SK-MEL-5 (cell line): Measurements from ENCODE around the gene MED10. TPM values are rescaled to one million over a fixed set of nuclear protein-coding genes. Genes with fewer than 3 reads are reported as not detected.

Source experiments
- DNase-seq: peaks from one replicate; pipeline ENCODE4 v3.0.0-alpha.2; 2016; ENCODE audit warnings: low read depth, low spot score
- in situ Hi-C: cut with HindIII; loops from 2 replicates; pipeline ENCODE4 v1.10.0; 2016; ENCODE audit warnings: low sequenced_read_pairs, high pct_unique_total_duplicates, low pct_unique_long_range_greater_than_20kb
- total RNA-seq: library from RNA; depleted of rRNA; stranded (reverse); fragments of >200 nt; shearing (Covaris generic); gene quantifications from 2 replicates; pipeline ENCODE4 v1.2.3, GENCODE V29; 2014

MED10 gene
- total RNA-seq, 1 experiment from 2014 or later, result 19.7 TPM

DNA sequence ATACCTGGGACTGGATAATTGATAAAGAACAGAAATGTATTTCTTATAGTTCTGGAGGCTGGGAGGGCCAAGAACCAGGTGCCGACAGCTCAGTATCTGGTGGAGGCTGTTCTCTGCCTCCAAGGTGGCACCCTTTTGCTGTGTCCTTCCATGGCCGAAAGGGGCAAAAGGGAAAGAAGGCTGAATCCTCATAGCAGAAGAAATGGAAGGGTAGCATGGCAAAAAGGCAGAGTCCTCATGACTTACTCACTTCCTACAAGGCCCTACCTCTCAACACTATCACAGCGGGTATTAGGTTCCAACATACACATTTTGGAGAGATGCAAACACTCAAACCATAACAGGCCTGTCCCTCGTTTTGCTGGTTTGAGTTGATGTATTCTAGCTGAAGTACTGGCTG, 25.1 kb upstream of the MED10 start:
- no peak for DNase-seq
- in situ Hi-C loops, result no loop called here

DNA sequence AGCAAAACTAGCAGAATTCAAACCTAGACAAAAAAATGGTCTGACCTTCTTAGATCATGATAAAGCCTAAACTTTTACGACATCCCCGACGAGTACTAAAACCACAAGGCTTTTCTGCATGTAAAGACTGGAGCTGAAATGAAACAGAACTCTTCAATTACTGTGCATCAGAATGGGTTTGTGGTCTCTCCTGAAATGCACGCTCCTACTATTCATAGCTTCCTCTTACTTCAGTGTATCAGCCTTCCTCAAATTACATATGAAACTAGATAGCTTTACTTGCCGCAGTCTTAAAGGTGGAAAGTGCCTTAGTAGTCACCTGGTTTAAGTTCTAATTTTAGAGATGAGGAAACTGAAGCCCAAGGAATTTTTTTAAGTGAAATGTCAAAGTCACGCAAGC, 24.6 kb upstream of the MED10 start:
- in situ Hi-C loops, result no loop called here
- DNase-seq, result no peak

DNA sequence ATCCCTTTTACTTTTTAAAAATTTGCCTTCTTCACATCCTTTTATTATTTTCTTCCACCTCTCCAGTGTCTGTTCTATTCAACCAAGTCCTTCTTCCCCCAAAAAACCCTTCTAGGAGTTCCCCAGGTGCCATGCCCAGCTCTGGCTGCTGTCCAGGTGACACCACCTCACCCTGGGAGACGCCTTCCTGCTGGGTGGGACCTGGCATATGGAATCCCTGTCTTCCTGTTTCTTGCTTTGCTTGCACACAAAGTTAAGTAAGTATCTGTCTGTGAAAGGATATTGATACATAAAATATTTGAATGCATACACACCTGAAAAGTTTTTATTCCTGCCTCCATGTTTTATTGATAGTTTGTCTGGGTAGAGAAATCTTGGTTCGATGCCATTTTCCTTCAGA, 23.1 kb upstream of the MED10 start:
- DNase-seq, result no peak
- in situ Hi-C loops, result no loop called here

DNA sequence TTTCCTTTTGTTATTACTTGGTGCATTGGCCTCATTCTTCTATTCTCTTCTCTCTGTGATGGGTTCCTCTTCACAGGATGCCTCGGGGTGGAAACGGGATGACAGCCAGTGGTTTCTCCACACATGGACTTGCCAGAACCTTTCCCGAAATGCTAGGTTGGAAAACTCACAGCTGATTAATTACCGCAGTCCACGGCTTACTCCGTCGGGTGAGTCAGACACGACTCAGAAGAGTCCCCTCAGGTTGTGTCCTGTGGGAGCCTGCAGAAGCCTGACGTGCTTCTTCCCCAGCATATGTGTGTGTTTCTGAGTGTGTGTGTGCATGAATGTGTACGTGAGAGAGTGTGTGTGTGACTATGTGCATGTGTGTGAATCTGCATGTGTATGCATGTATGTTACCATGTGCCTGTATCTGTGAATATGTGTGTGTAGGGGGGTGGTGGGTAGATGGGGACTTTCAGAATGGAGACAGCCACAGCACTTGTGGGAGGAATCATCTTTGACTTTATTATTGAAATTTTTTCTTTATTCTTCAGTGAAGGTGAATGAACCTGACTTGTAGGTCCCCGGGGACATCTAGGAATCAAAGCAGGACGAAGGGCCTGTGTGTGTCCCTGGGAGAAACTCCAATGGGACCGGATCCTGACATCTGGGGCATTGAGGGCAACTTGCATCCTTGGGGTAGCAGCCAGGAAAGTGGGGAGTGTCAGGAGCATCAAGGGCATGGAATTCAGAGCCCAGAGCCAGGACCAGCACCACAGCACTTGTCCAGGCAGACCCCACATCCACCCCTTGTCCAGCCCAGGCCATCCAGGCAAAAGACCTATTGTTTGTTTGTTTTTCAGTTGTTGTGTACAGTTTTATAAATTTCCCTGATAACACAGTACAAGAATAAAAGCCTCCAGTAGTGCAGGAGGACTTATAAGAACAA, 21.9 kb upstream of the MED10 start:
- in situ Hi-C loops, result no loop called here
- DNase-seq, result no peak

DNA sequence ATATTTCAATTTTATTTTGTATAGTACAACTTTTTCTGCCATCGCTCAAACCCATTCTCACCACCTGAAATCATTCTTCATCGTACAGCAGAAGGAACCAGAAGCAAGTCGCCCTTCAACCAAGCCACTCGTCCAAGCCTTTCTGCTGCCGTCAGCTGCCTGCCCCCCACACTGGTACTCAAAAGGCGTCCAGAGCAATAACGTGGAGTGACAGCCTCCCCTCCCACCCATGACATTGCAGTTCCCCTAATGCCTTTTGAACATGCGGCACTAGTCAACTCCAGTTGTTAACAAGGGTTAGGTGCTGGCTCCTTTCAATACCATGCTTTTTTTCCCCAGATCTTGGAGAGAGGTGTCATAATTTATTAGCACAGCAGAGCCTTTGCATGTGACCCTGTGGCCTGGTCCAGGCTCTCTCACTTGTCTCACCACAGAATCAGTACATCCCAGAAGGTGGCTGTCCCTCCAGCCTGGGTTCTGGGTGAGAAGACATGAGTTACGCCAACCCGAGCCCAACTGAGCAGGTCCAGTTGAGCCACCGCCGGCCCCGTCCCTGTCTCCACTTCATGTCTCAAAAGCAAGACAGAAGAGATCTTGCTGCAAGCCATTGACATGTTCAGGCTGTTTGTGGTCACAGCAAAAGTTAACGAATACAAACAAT, 20.4 kb upstream of the MED10 start:
- in situ Hi-C loops, result no loop called here
- no peak for DNase-seq

DNA sequence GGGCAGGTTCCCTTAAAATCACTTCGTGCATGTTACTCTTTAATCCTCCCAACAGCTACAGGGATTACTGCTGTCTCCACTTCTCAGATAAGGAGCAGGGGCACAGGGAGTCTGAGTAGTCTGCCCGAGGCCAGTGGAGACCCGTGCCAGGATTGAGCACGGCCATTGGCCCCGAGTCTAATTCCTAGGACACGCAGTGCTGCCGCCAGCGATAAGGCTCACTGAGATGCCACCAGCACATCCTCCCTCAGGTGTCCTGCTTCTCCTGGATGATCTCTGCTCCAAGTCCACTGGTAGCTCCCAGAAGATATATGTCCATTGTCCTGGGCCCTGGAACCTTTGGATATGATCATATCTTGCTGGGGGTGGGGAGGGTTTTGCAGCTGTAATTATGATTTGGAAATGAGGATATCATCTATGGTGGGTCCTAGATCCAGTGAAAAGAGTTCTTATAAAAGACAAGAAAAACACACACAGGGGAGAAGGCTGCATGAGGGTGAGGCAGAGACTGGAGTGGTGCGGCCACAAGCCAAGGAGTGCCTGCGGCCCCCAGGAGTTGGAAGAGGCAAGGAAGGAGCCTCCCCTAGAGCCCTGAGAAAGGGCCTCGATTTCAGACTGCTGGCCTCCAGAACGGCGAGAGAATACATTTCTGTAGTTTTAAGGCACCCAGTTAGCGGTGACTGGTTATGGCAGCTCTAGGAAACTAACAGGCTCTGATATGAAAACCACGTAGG, 19.4 kb upstream of the MED10 start:
- in situ Hi-C loops, result no loop called here
- DNase-seq, result no peak

DNA sequence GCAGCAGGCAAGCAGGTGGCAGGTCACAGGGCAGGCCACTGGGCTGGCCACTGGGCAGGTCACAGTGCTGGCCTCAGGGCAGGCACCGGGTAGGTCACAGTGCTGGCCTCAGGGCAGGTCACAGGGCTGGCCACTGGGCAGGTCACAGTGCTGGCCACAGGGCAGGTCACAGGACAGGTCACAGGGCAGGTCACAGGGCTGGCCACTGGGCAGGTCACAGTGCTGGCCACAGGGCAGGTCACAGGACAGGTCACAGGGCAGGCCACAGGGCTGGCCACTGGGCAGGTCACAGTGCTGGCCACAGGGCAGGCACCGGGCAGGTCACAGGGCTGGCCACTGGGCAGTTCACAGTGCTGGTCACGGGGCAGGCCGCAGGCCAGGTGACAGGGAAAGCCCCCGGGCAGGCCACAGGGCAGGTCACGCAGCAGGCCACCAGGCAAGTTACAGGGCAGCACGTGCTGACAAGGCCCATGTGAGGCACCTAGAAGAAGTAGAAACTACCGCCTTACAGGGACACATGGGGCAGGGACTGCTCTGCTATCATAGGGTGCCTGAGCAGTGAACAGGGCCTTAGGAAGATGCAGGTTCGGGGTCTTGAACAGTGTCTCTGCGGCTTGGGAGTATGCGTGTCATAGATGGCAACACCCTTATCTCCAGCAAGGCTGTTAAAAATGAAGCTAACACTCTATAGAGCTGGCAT, 18.6 kb upstream of the MED10 start:
- in situ Hi-C loops, result no loop called here
- no peak for DNase-seq

DNA sequence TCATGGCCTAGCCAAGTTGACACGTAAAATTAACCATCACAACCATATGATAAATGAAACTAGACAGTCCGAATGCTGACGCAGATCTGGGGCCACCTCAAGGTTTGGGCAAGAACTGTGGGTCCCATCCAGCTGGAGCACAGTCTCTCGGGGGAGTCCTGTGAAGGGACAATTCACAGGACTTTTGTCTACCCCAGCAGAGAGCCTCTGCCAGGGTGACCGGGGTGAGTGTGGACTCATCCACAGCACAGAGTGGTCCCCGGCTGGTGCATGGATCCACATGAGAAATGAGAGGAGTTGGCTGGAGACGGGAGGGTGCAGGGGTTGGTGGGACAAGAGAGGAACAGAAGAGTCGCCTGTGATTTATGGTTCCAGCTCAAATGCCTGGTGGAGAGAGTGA, 17.7 kb upstream of the MED10 start:
- DNase-seq, result no peak
- in situ Hi-C loops, result no loop called here

DNA sequence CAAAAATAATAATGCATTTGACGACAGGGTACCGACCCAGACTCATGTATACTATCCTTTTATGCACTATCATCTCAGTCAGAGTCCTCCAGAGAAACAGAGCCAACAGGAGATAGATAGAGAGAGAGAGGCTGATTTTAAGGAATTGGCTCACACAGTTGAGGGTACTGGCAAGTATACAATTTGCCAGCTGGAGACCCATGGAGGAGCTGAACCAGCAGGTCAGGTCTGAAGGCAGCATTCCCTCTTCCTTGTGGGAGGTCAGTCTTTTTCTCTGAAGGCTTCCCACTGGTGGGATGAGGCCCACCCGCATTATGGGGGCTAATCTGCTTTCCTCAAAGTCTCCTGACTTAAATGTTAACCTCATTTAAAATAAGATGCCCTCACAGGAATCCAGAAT, 17.3 kb upstream of the MED10 start:
- DNase-seq, result no peak
- in situ Hi-C loops, result no loop called here

DNA sequence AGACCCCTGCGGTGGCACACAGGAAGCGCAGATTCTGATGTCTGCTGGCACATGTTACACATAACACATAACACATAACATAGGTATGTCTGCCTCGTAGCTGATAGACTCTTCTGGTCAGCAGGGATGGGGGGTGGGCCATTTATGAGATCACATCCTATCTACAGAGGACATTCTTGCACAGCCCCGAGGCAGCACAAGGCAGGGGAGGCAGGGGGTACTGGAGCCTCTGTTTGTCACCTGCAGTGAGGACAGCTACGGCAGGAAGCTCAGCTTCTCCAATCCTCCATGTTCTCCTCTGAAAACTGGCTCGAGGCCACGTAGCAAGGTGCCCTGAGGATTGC, 16.7 kb upstream of the MED10 start:
- DNase-seq, result no peak
- in situ Hi-C loops, result no loop called here

DNA sequence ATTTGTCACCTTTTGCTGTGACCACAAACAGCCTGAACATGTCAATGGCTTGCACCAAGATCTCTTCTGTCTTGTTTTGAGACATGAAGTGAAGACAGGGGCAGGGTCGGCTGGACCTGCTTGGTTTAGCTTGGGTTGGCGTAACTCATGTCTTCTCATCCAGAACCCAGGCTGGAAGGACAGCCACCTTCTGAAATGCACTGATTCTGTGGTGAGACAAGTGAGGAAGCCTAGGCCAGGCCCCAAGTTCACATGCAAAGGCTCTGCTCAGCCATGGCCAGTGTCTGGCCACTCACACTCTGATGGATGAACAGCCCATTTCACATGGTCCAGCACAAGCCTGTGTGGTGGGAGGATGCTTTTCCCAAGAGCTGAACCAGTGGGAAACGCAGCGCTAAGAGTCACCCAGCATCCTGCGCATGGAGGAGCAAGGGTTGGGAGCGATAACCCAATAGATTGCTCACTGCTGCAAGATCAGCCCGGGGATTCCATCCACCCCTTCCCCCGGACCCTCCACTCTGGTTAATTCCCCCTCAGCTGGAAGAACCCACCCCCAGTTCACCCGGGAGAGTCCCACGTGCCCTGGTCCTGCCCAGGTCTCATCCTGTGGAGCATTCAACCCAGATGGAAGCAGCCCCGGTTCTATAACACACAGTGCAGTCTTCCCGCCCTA, 16.2 kb upstream of the MED10 start:
- in situ Hi-C loops, result no loop called here
- DNase-seq, result no peak

DNA sequence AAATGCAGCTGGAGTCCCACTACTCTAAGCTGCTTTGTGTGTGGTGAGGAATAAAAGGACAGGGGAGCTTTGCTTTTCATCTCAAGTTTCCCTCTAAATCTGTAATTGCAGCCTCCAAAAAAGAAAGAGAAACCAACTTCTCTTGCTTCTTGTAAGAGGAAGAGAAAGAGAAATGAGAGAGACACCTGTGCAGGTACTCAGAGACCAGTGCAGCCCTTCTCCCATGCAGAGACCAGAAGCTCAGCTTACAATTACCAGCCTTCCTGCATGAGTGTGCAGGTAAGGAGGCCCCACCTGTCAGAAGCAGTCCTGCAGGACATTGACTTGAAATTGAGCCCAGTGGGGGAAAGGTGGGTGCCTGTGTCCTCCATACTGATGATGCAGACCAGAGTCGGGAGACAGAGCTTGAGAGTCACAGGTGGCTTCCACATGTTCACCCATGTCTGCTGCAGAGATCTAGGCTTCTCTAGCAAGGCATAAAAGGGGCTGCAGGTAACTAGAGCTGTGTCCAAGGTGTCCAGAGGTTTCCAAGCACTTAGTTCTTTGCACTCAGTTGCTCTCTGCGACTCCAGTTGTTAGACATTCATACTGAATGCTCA, 15.3 kb upstream of the MED10 start:
- DNase-seq, result no peak
- in situ Hi-C loops, result no loop called here

DNA sequence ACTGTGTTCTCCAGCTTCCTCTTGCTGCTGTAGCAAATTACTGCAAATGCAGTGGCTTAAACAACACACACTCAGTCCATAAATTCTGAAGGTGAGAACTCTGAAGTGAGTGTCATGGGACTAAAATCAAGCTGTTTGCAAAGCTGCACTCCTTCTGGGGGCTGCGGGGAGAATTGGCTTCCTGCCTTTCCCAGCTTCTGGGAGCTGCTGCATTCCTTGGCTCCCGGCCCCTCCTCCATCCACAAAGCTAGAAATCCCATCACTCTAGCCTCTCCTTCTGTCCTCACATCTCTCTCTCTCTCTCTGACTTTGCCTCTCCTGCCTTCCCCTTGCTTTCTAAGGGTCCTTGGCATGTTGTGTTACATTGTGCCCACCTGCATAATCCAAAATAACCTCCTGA, 14.2 kb upstream of the MED10 start:
- DNase-seq, result no peak
- in situ Hi-C loops, result no loop called here

DNA sequence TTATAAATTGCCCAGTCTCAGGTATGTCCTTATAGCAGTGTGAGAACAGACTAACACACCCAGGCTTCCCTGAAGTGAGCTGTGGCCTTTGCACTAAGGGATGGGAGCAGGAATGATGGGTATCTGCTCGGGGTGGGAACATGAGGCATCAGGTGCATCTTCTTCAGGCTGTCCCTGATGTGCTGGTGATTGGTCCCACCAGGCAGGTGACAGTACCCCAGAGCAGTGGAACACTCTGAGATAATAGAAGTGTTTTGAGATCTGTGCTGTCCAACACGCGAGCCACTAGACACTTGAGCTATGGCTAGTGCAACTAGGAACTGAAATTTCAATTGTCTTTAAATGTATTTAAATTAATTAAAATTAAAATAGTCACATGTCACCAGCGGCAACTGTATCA, 12.8 kb upstream of the MED10 start:
- in situ Hi-C loops, result no loop called here
- no peak for DNase-seq

DNA sequence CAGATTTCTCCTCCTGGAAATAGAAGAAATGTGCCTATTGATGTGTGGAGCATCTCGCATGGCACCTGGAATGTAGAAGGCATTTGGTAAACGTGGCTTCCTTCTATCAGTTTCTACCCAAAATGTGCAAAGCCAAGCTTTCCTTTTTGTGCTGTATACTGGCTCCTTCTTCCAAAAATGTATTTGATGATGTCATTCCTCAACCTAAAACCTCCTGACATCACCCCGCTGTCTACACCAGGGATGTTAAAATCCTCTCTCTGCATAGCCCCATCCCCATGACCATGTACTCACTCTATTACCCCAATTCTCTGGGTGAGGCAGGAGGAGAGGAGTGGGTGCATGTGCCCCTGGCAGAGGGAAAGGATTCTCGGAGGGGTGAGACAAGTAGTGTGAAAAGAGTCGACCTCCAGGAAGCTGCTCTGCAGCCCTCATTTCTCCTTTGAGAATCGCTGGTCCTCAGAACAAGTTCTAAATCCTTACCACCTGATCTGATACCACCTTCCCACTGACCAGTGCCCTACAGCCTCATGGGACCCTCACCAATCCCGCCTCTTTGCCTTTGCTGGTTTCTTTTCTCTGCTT, 11.7 kb upstream of the MED10 start:
- in situ Hi-C loops, result no loop called here
- DNase-seq, result no peak

DNA sequence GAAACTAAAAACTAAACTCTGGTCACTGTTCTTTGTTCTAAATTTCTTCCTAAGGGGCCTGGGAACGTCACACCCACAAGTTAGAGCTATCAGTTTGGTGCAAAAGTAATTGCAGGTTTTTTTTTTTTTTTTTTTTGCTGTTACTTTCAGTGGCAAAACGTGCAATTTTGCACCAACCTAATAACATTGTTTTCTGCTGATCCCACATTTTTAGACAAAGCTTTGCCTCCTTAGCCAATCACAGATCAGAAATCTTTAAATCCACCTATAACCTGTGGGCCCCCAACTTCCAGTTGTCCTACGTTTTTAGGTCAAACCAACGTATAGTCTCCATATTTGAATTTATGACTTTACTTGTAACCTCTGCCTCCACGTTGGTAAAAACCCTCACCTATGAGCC, 11.1 kb upstream of the MED10 start:
- DNase-seq, result no peak
- in situ Hi-C loops, result no loop called here

DNA sequence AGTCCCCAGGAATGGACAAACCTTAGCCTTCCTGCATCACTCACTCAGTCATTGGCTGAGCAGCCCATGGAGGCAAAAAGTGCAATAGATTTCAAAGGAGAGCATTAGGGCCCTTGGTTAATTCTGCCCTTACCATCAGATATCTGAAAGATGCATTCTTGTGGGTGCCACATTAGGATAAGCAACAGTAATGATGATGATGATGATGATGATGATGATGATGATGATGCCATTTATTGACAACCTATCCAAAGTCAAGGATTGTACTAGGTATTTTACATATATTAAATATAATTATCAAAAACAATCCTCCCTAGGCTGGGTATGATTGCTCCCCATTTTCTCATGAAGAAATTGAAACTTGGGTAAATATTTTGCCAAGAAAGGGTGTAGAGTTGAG, 9.6 kb upstream of the MED10 start:
- in situ Hi-C loops, result no loop called here

More for the DNA sequence above, 9.6 kb upstream of the MED10 start:
- no peak for DNase-seq
